HepG2 (cell line): ENCODE data around the gene BNIP1. TPM values are rescaled to one million over a fixed set of nuclear protein-coding genes. Genes with fewer than 3 reads are reported as not detected.
A peak's percentile ranks its signal among the peaks of the same experiment; 100 is the strongest.

Experiments used
- ARID5B ChIP-seq: IDR thresholded peaks from 2 replicates; pipeline ENCODE4 v1.4.0; 2020; ENCODE audit warnings: mild to moderate bottlenecking, missing genetic modification reagents
- ELF1 ChIP-seq: sonication (generic); formaldehyde crosslinking; IDR thresholded peaks from 2 replicates; pipeline ENCODE4 v1.4.0; 2020; ENCODE audit warnings: missing genetic modification reagents
- ELK4 ChIP-seq: sonication (generic); formaldehyde crosslinking; IDR thresholded peaks from 2 replicates; pipeline ENCODE4 v1.9.0; 2021; ENCODE audit warnings: missing genetic modification reagents, borderline replicate concordance
- FOXP1 ChIP-seq, 2 experiments: fragments of 450-650 bp in 1 of 2; IDR thresholded peaks; 2 replicates each; pipeline ENCODE4 v1.6.1; 2017 to 2018; ENCODE audit warnings: antibody characterized with exemption in 1 of 2
- PHF21A ChIP-seq: sonication (generic); formaldehyde crosslinking; IDR thresholded peaks from 2 replicates; pipeline ENCODE4 v1.5.0; 2020; ENCODE audit warnings: mild to moderate bottlenecking, missing genetic modification reagents
- POGK ChIP-seq: sonication (generic); formaldehyde crosslinking; conservative IDR thresholded peaks from 2 replicates; pipeline ENCODE4 v1.8.0; 2022; ENCODE audit warnings: mild to moderate bottlenecking, moderate library complexity, missing genetic modification reagents
- SALL1 ChIP-seq: sonication (generic); formaldehyde crosslinking; IDR thresholded peaks from 2 replicates; pipeline ENCODE4 v1.8.0; 2022; ENCODE audit warnings: mild to moderate bottlenecking, missing genetic modification reagents
- TARDBP ChIP-seq: sonication (generic); formaldehyde crosslinking; IDR thresholded peaks from 2 replicates; pipeline ENCODE4 v1.8.0; 2022; ENCODE audit warnings: mild to moderate bottlenecking, missing genetic modification reagents
- TGIF2 ChIP-seq: IDR thresholded peaks from 2 replicates; pipeline ENCODE4 v1.6.1; 2016; ENCODE audit warnings: control low read depth, missing compliant biosample characterization
- YY1 ChIP-seq: IDR thresholded peaks from 2 replicates; pipeline ENCODE4 v1.6.1; 2011; ENCODE audit warnings: low read length, low read depth, moderate library complexity, mild to moderate bottlenecking; ENCODE audit not compliant: insufficient read depth, insufficient replicate concordance
- ZBTB7B ChIP-seq: sonication (generic); formaldehyde crosslinking; IDR thresholded peaks from 2 replicates; pipeline ENCODE4 v1.4.0; 2020; ENCODE audit warnings: missing genetic modification reagents
- ZNF574 ChIP-seq: sonication (generic); formaldehyde crosslinking; IDR thresholded peaks from 2 replicates; pipeline ENCODE4 v1.4.0; 2020; ENCODE audit warnings: missing genetic modification reagents
- ZNF670 ChIP-seq: sonication (generic); formaldehyde crosslinking; IDR thresholded peaks from 2 replicates; pipeline ENCODE4 v1.8.0; 2022; ENCODE audit warnings: mild to moderate bottlenecking, missing genetic modification reagents, borderline replicate concordance
- ZNF724P ChIP-seq: sonication (generic); formaldehyde crosslinking; IDR thresholded peaks from 2 replicates; pipeline ENCODE4 v1.8.0; 2022; ENCODE audit warnings: missing genetic modification reagents, borderline replicate concordance
- ZSCAN21 ChIP-seq: sonication (generic); formaldehyde crosslinking; IDR thresholded peaks from 2 replicates; pipeline ENCODE4 v1.8.0; 2022; ENCODE audit warnings: mild to moderate bottlenecking, missing genetic modification reagents, moderate library complexity, borderline replicate concordance
- polyA plus RNA-seq, 8 experiments: library from polyadenylated mRNA; depleted of rRNA in 3 of 8; stranded (reverse) in 7 of 8; unstranded in 1 of 8; fragments of >200 nt; fragmentation: Illumina TruSeq in 4 of 8; extraction: Trizol in 4 of 8; gene quantifications; 2 replicates each; pipeline versions ENCODE4 v1.2.1 to v1.2.3, GENCODE V29; 2011 to 2016; ENCODE audit warnings: low read depth in 4 of 8, missing spikeins in 1 of 8, mixed read lengths in 1 of 8; ENCODE audit not compliant: insufficient read depth in 1 of 8
- total RNA-seq, 5 experiments: library from RNA; depleted of rRNA; stranded (reverse); fragments of >200 nt; fragmentation: Illumina TruSeq; extraction: Trizol; gene quantifications; 2 replicates each; pipeline ENCODE4 v1.2.3, GENCODE V29; 2016; ENCODE audit warnings: low read depth in 1 of 5

Gene BNIP1
- total and polyA plus RNA-seq, 2 of the 13 experiments (the other 11 are each of a cell fraction or from before 2014, with no cell fraction given), result 13.2 to 16.9 TPM

- peak; percentile 80 for TF ChIP-seq ZNF574 (CRISPR knock-in tag)
- TF ChIP-seq FOXP1 (IDR thresholded peaks at IDR 0.05), result no peak
- peak; percentile 36; the same call in 1 of the 2 replicates for TF ChIP-seq FOXP1 (CRISPR knock-in tag; IDR thresholded peaks at IDR 0.05)
- 0 out of 2 replicates have a peak, but pooled peaks have one; percentile 22 for TF ChIP-seq ZSCAN21
- no peak for TF ChIP-seq ELK4 (CRISPR knock-in tag)
- TF ChIP-seq PHF21A (CRISPR knock-in tag), result peak; percentile 65
- TF ChIP-seq ELF1 (CRISPR knock-in tag), result 0 out of 2 replicates have a peak, but pooled peaks have one; percentile 14
- peak; percentile 21 for TF ChIP-seq YY1
- peak; percentile 62; the same call in 1 of the 2 replicates for TF ChIP-seq TARDBP (CRISPR knock-in tag)
- peak; percentile 34; the same call in 1 of the 2 replicates for TF ChIP-seq ZNF724P (CRISPR knock-in tag)
- TF ChIP-seq SALL1 (CRISPR knock-in tag), result peak; percentile 74
- TF ChIP-seq TGIF2, result peak; percentile 10; the same call in 1 of the 2 replicates
- TF ChIP-seq ZNF670 (CRISPR knock-in tag), result no peak
- TF ChIP-seq POGK (CRISPR knock-in tag), result 0 out of 2 replicates have a peak, but pooled peaks have one; percentile 34
- peak; percentile 30; the same call in 1 of the 2 replicates for TF ChIP-seq ZBTB7B (CRISPR knock-in tag)
- TF ChIP-seq ARID5B (CRISPR knock-in tag), result peak; percentile 36; the same call in 1 of the 2 replicates
Observed at GRCh38 chr5:173196133-173196952, 52.0 kb downstream of the BNIP1 start (continued).
